HUES64 (cell line): Measurements from ENCODE around the gene MMP20.

Experiments used
- H3K27ac ChIP-seq: 2 replicates; pipeline ENCODE4 v1.7.0; 2013; ENCODE audit warnings: low read depth, low read length, inconsistent platforms
- H3K27me3 ChIP-seq: 2 replicates; pipeline ENCODE4 v1.6.1; 2013; ENCODE audit warnings: mild to moderate bottlenecking, low read length; ENCODE audit not compliant: insufficient read depth
- H3K36me3 ChIP-seq: 2 replicates; pipeline ENCODE4 v1.6.1; 2013; ENCODE audit warnings: mild to moderate bottlenecking, low read length; ENCODE audit not compliant: insufficient read depth
- H3K4me1 ChIP-seq: 2 replicates; pipeline ENCODE4 v1.6.1; 2013; ENCODE audit warnings: mild to moderate bottlenecking, low read length, moderate library complexity; ENCODE audit not compliant: insufficient read depth
- H3K4me3 ChIP-seq: 2 replicates; pipeline ENCODE4 v1.5.1; 2013; ENCODE audit warnings: mild to moderate bottlenecking, low read length, moderate library complexity
- H3K9ac ChIP-seq: 2 replicates; pipeline ENCODE4 v1.6.1; 2013; ENCODE audit warnings: mild to moderate bottlenecking, low read depth, low read length
- H3K9me3 ChIP-seq: 2 replicates; pipeline ENCODE4 v1.6.1; 2013; ENCODE audit warnings: low read depth, low read length; ENCODE audit not compliant: insufficient read depth
- WGBS: fragments of 150-250, 120-280 bp; methylation state at CpG from one replicate; pipeline ENCODE4 v1.1.7; 2013; ENCODE audit warnings: missing lambda C conversion rate; 5-methylcytosine and 5-hydroxymethylcytosine counted together

MMP20 gene

GRCh38 chr11:102592131-102592530 is 33.0 kb downstream of the MMP20 start:
- H3K27me3 ChIP-seq: no peaks in the 10 kb centered on the region
- H3K4me3 ChIP-seq: no peak overlapping the region
- no peaks in the 10 kb centered on the region; the same call in 1 of the 2 replicates for H3K4me1 ChIP-seq
- H3K9me3 ChIP-seq: no peaks in the 10 kb centered on the region
- no peaks in the 10 kb centered on the region for H3K36me3 ChIP-seq
- no peak overlapping the region for H3K27ac ChIP-seq
- no peak overlapping the region for H3K9ac ChIP-seq
- WGBS: 93% methylated on average over 1 of the region's 1 CpG

- H3K9ac ChIP-seq: no peak overlapping the region
- no peaks in the 10 kb centered on the region for H3K36me3 ChIP-seq
- H3K27me3 ChIP-seq: no peaks in the 10 kb centered on the region
- 88% methylated on average over 5 of the region's 5 CpGs for WGBS
- H3K9me3 ChIP-seq: no peaks in the 10 kb centered on the region
- no peak overlapping the region for H3K4me3 ChIP-seq
- H3K27ac ChIP-seq: no peak overlapping the region
- H3K4me1 ChIP-seq: no peaks in the 10 kb centered on the region; the same call in 1 of the 2 replicates
Measured at GRCh38 chr11:102591160-102591718, 33.9 kb downstream of the MMP20 start.

GRCh38 chr11:102590276-102591049 is 34.7 kb downstream of the MMP20 start:
- Histone ChIP-seq H3K9ac (no peak overlapping the region), H3K27me3 (no peaks in the 10 kb centered on the region), H3K4me1 (no peaks in the 10 kb centered on the region; the same call in 1 of the 2 replicates), H3K36me3 (no peaks in the 10 kb centered on the region), H3K27ac (no peak overlapping the region), H3K9me3 (no peaks in the 10 kb centered on the region), H3K4me3 (no peak overlapping the region)
- 78% methylated on average over 5 of the region's 6 CpGs for WGBS

GRCh38 chr11:102589047-102589459 is 36.1 kb downstream of the MMP20 start:
- H3K4me3 ChIP-seq: no peak overlapping the region
- H3K9ac ChIP-seq: no peak overlapping the region
- no peak overlapping the region for H3K27ac ChIP-seq
- H3K27me3 ChIP-seq: no peaks in the 10 kb centered on the region
- no peaks in the 10 kb centered on the region for H3K9me3 ChIP-seq
- 92% methylated on average over 2 of the region's 2 CpGs for WGBS
- no peaks in the 10 kb centered on the region for H3K36me3 ChIP-seq
- no peaks in the 10 kb centered on the region; the same call in 1 of the 2 replicates for H3K4me1 ChIP-seq

GRCh38 chr11:102587722-102588121 is 37.4 kb downstream of the MMP20 start:
- Histone ChIP-seq H3K36me3 (no peaks in the 10 kb centered on the region), H3K27me3 (no peaks in the 10 kb centered on the region), H3K4me3 (no peak overlapping the region), H3K9ac (no peak overlapping the region), H3K4me1 (no peaks in the 10 kb centered on the region; the same call in 1 of the 2 replicates), H3K27ac (no peak overlapping the region), H3K9me3 (no peaks in the 10 kb centered on the region)
- WGBS: no CpG with 5 or more reads among the region's 1 CpG

- no peak overlapping the region for H3K4me3 ChIP-seq
Measured at GRCh38 chr11:102583141-102583873, 41.8 kb downstream of the MMP20 start.

GRCh38 chr11:102582140-102582539 is 43.0 kb downstream of the MMP20 start:
- no peaks in the 10 kb centered on the region for H3K4me1 ChIP-seq
- H3K36me3 ChIP-seq: no peaks in the 10 kb centered on the region
- H3K9ac ChIP-seq: no peak overlapping the region
- no peak overlapping the region for H3K4me3 ChIP-seq
- no peaks in the 10 kb centered on the region for H3K9me3 ChIP-seq
- H3K27me3 ChIP-seq: no peaks in the 10 kb centered on the region
- WGBS: 94% methylated on average over 1 of the region's 1 CpG
- H3K27ac ChIP-seq: no peak overlapping the region

More at GRCh38 chr11:102583141-102583873, 41.8 kb downstream of the MMP20 start:
- WGBS: 91% methylated on average over 2 of the region's 2 CpGs
- Histone ChIP-seq H3K36me3 (no peaks in the 10 kb centered on the region), H3K27me3 (no peaks in the 10 kb centered on the region), H3K4me1 (no peaks in the 10 kb centered on the region), H3K9ac (no peak overlapping the region), H3K9me3 (no peaks in the 10 kb centered on the region), H3K27ac (no peak overlapping the region)

- H3K36me3 ChIP-seq: no peaks in the 10 kb centered on the region
- H3K27me3 ChIP-seq: no peaks in the 10 kb centered on the region
- H3K4me3 ChIP-seq: no peak overlapping the region
- H3K27ac ChIP-seq: no peak overlapping the region
- H3K9me3 ChIP-seq: no peaks in the 10 kb centered on the region
- 95% methylated on average over 4 of the region's 4 CpGs for WGBS
- H3K4me1 ChIP-seq: no peaks in the 10 kb centered on the region
- no peak overlapping the region for H3K9ac ChIP-seq
Measured at GRCh38 chr11:102581066-102581465, 44.1 kb downstream of the MMP20 start.

GRCh38 chr11:102580185-102580951 is 44.8 kb downstream of the MMP20 start:
- Histone ChIP-seq H3K36me3 (no peaks in the 10 kb centered on the region), H3K9ac (no peak overlapping the region), H3K4me3 (no peak overlapping the region), H3K27ac (no peak overlapping the region), H3K9me3 (no peaks in the 10 kb centered on the region), H3K27me3 (no peaks in the 10 kb centered on the region), H3K4me1 (no peaks in the 10 kb centered on the region)
- WGBS: 91% methylated on average over 3 of the region's 3 CpGs

GRCh38 chr11:102577723-102578122 is 47.4 kb downstream of the MMP20 start:
- no peaks in the 10 kb centered on the region for H3K9me3 ChIP-seq
- H3K9ac ChIP-seq: no peak overlapping the region
- no peak overlapping the region for H3K4me3 ChIP-seq
- H3K27me3 ChIP-seq: no peaks in the 10 kb centered on the region
- no peaks in the 10 kb centered on the region for H3K36me3 ChIP-seq
- no peaks in the 10 kb centered on the region for H3K4me1 ChIP-seq
- 94% methylated on average over 2 of the region's 2 CpGs for WGBS
- H3K27ac ChIP-seq: no peak overlapping the region

GRCh38 chr11:102577182-102577581 is 48.0 kb downstream of the MMP20 start:
- H3K9me3 ChIP-seq: no peaks in the 10 kb centered on the region
- H3K27me3 ChIP-seq: no peaks in the 10 kb centered on the region
- H3K4me3 ChIP-seq: no peak overlapping the region
- no peak overlapping the region for H3K9ac ChIP-seq
- H3K36me3 ChIP-seq: no peaks in the 10 kb centered on the region
- H3K4me1 ChIP-seq: no peaks in the 10 kb centered on the region
- H3K27ac ChIP-seq: no peak overlapping the region
